ENCODE results near the gene RNF145.

Gene RNF145

DNA sequence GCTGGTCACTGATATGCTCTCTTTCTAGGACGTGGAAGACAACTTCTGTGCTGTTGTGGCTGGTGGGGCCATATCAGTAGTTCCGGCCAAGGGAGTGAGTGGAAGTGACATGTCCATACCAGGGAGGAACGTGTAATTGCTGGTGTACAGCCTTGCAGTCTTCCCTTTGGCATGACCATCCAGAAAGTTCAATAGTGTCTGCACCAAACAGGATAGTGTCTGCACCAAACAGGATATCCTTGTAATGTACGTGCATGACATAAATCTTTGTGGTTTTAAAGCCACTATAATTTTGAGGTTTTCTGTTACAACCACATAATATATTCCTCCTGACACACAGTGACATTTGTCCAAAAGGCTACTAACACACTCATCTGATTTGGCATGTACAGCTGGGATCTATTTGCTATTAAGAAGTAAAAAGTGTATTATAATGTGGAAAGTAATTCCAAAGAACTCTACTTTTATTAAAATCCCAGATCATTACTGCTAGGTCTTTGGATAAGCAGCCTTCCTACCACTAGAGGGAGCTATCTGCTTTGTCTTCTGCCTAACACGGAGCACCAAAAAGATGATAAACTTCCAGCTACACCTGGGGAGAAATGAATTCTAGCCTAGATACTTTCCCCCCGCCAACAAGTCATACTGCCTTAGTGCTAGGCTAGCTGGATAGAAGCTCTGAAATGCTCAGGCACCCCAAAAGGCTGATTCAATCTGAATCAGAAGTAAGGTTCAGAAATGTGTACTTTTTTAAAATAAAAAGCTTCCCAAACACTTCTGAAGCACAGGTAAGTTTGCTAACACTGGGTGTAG lies 52.7 kb downstream of the RNF145 start:
- no peak overlapping the region for H3K4me3 ChIP-seq (ENCODE audit: low read depth in 1 of 2, low read length in 1 of 2)
- H3K27me3 ChIP-seq = no peaks in the 10 kb centered on the region
- peaks cover 62% of the 10 kb centered on the region for H3K36me3 ChIP-seq
- peak overlapping the region; percentile 13 for H3K27ac ChIP-seq
- TF ChIP-seq, protein P1, sequence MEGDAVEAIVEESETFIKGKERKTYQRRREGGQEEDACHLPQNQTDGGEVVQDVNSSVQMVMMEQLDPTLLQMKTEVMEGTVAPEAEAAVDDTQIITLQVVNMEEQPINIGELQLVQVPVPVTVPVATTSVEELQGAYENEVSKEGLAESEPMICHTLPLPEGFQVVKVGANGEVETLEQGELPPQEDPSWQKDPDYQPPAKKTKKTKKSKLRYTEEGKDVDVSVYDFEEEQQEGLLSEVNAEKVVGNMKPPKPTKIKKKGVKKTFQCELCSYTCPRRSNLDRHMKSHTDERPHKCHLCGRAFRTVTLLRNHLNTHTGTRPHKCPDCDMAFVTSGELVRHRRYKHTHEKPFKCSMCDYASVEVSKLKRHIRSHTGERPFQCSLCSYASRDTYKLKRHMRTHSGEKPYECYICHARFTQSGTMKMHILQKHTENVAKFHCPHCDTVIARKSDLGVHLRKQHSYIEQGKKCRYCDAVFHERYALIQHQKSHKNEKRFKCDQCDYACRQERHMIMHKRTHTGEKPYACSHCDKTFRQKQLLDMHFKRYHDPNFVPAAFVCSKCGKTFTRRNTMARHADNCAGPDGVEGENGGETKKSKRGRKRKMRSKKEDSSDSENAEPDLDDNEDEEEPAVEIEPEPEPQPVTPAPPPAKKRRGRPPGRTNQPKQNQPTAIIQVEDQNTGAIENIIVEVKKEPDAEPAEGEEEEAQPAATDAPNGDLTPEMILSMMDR (IDR thresholded peaks at IDR 0.05) = peak; percentile 82
- no peaks in the 10 kb centered on the region for H3K9me3 ChIP-seq
- peaks cover 15 to 19% of the 10 kb centered on the region in 2 experiments for H3K4me1 ChIP-seq (ENCODE audit: control insufficient read depth in 1 of 2, insufficient read depth in 1 of 2, low read depth in 1 of 2, low read length in 1 of 2)

DNA sequence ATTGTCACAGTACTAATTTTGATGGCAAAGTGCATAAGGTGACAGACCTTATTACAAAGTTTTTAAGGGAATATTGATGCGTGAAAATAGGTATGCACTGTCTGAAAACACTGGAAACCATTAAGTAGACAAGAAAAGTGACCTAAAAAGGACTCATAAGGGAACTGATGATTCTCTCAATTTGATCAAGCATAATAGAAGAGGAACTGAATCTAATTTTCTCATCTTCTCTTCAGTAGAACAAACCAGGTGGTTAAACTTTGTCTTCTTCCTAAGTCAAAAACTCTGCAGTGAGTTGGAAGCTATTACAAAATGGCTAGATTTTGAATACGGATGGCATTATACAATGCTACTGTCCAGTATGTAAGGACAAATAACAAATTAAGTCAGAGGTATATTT lies 53.4 kb downstream of the RNF145 start:
- H3K4me3 ChIP-seq (ENCODE audit: low read depth in 1 of 2, low read length in 1 of 2) = no peak overlapping the region
- H3K9me3 ChIP-seq = no peaks in the 10 kb centered on the region
- H3K27me3 ChIP-seq = no peaks in the 10 kb centered on the region
- peaks cover 55% of the 10 kb centered on the region for H3K36me3 ChIP-seq
- TF ChIP-seq, protein P1 (IDR thresholded peaks at IDR 0.05) = no peak
- H3K27ac ChIP-seq = peak overlapping the region; percentile 13
- peaks cover 15 to 19% of the 10 kb centered on the region in 2 experiments for H3K4me1 ChIP-seq (ENCODE audit: control insufficient read depth in 1 of 2, insufficient read depth in 1 of 2, low read depth in 1 of 2, low read length in 1 of 2)

DNA sequence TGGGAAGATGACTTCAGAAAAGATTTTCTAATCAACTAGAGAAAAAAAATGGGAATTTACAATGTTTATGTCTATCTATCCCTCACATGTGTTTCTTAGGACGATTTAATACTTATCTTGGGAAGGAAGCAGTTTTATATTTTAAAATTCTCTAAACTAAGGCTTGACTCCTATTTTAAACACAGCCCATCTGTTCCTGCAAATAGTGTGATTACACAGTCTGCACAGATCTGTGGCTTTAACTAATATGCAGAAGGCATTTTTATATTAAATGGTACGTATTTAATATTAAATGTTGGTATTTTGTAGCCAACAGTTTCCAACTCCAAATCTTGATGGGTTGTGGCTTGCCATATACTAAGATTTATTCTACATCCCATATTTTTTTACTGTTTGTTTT lies 56.5 kb downstream of the RNF145 start:
- Histone ChIP-seq H3K27me3 (no peaks in the 10 kb centered on the region), H3K36me3 (peaks cover 25% of the 10 kb centered on the region), H3K27ac (no peak overlapping the region), H3K4me1 (ENCODE audit: control insufficient read depth in 1 of 2, insufficient read depth in 1 of 2, low read depth in 1 of 2, low read length in 1 of 2) (peaks cover 6 to 7% of the 10 kb centered on the region in 2 experiments), H3K4me3 (ENCODE audit: low read depth in 1 of 2, low read length in 1 of 2) (no peak overlapping the region), H3K9me3 (no peaks in the 10 kb centered on the region)
- TF ChIP-seq, protein P1 (IDR thresholded peaks at IDR 0.05) = no peak

DNA sequence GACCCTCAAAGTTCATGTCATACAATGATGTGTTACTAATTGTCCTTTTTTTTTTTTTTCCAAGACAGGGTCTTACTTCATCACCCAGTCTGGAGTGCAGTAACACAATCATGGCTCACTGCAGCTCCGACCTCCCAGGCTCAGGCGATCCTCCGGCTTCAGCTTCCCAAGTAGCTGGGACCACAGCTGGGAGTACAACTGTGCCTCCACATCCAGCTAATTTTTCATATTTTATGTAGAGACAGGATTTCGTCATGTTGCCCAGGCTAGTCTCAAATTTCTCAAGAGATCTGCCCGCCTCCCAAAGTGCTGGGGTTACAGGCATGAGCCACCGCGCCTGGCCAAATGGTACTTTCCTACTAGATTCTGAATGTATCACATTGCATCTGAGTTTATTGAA lies 60.3 kb downstream of the RNF145 start:
- no peak overlapping the region for H3K4me3 ChIP-seq (ENCODE audit: low read depth in 1 of 2, low read length in 1 of 2)
- H3K36me3 ChIP-seq = no peaks in the 10 kb centered on the region
- TF ChIP-seq, protein P1 (IDR thresholded peaks at IDR 0.05) = no peak
- H3K4me1 ChIP-seq (ENCODE audit: control insufficient read depth in 1 of 2, insufficient read depth in 1 of 2, low read depth in 1 of 2, low read length in 1 of 2) = no peaks in the 10 kb centered on the region
- H3K27ac ChIP-seq = no peak overlapping the region
- no peaks in the 10 kb centered on the region for H3K9me3 ChIP-seq
- H3K27me3 ChIP-seq = peaks cover 10% of the 10 kb centered on the region

DNA sequence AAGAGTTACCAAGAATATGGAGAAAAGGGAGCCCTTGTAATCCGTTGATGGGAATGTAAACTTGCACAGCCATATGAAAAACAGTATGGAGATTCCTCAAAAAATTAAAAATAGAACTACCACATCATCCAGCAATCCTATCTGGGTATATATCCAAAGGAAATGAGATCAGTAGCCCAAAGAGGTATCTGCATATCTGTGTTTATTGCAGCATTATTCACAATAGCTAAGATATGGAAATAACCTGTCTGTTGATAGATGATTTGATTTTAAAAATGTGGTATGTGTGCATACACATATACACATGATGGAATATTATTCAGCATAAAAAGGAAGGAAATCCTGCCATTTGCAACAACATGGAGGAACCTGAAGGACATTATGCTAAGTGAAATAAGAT lies 61.4 kb downstream of the RNF145 start:
- TF ChIP-seq, protein P1 (IDR thresholded peaks at IDR 0.05) = no peak
- no peaks in the 10 kb centered on the region for H3K9me3 ChIP-seq
- H3K27ac ChIP-seq = no peak overlapping the region
- H3K4me1 ChIP-seq (ENCODE audit: control insufficient read depth in 1 of 2, insufficient read depth in 1 of 2, low read depth in 1 of 2, low read length in 1 of 2) = no peaks in the 10 kb centered on the region
- no peak overlapping the region for H3K4me3 ChIP-seq (ENCODE audit: low read depth in 1 of 2, low read length in 1 of 2)
- peaks cover 10% of the 10 kb centered on the region for H3K27me3 ChIP-seq
- no peaks in the 10 kb centered on the region for H3K36me3 ChIP-seq

Measured in neutrophil (primary cell).